Thymus (tissue), 11 donors: ENCODE results near the gene SYNPO. TPM values are rescaled to one million over a fixed set of nuclear protein-coding genes. Genes with fewer than 3 reads are reported as not detected.

ENCODE experiments used
- DNase-seq, 9 donors: peaks; one replicate each; pipeline ENCODE4 v3.0.0-alpha.2; 2013; ENCODE audit warnings: low spot score in 9 of 9, low read depth in 6 of 9, missing footprints in 1 of 9
- H3K27ac ChIP-seq, 2 donors: one replicate each; pipeline ENCODE4 v1.5.1; 2013; ENCODE audit warnings: control low read depth in 1 of 2, low read depth in 1 of 2, low read length in 1 of 2, mild to moderate bottlenecking in 1 of 2, moderate library complexity in 1 of 2
- H3K27me3 ChIP-seq, 2 donors: one replicate each; pipeline ENCODE4 v1.5.1; 2013; ENCODE audit warnings: low read length in 1 of 2; ENCODE audit not compliant: control insufficient read depth in 2 of 2, insufficient read depth in 1 of 2
- H3K36me3 ChIP-seq, 2 donors: one replicate each; pipeline ENCODE4 v1.5.1; 2013; ENCODE audit warnings: low read length in 1 of 2, mild to moderate bottlenecking in 1 of 2, moderate library complexity in 1 of 2; ENCODE audit not compliant: control insufficient read depth in 2 of 2, insufficient read depth in 2 of 2
- H3K4me1 ChIP-seq, 2 donors: one replicate each; pipeline ENCODE4 v1.5.1; 2013; ENCODE audit warnings: low read length in 2 of 2; ENCODE audit not compliant: control insufficient read depth in 2 of 2, insufficient read depth in 2 of 2
- H3K4me3 ChIP-seq, 2 donors: one replicate each; pipeline ENCODE4 v1.5.1; 2013; ENCODE audit warnings: low read length in 2 of 2, control low read depth in 1 of 2, mild to moderate bottlenecking in 1 of 2
- H3K9me3 ChIP-seq, 2 donors: one replicate each; pipeline ENCODE4 v1.5.1; 2013; ENCODE audit warnings: low read length in 1 of 2, mild to moderate bottlenecking in 1 of 2; ENCODE audit not compliant: control insufficient read depth in 2 of 2, insufficient read depth in 1 of 2
- WGBS: extraction: QIAGEN DNeasy Blood & Tissue Kit; methylation state at CpG from one replicate; pipeline ENCODE4 v1.1.7; 2013; 5-methylcytosine and 5-hydroxymethylcytosine counted together
- polyA plus RNA-seq: library from polyadenylated mRNA; stranded (reverse); fragments of 200-250 nt; gene quantifications from one replicate; pipeline ENCODE4 v1.2.3, GENCODE V29; 2013
- total RNA-seq: library from RNA; stranded (reverse); fragments of 120-200 nt; gene quantifications from one replicate; pipeline ENCODE4 v1.2.4, GENCODE V29; 2013
- donor health status: healthy.

SYNPO gene
- total and polyA plus RNA-seq, 2 donors: 1.5 to 10.0 TPM

GRCh38 chr5:150612905-150613670, 27.4 kb upstream of the SYNPO start:
- no peak overlapping the region for H3K4me3 ChIP-seq
- no peaks in the 10 kb centered on the region for H3K9me3 ChIP-seq
- no peak overlapping the region for H3K27ac ChIP-seq
- peaks cover 0 to 6% of the 10 kb centered on the region in 2 donors for H3K27me3 ChIP-seq
- no peaks in the 10 kb centered on the region for H3K36me3 ChIP-seq
- WGBS: 94% methylated on average over 4 of the region's 4 CpGs
- no peak for DNase-seq
- H3K4me1 ChIP-seq: peaks cover 0 to 18% of the 10 kb centered on the region in 2 donors

DNA sequence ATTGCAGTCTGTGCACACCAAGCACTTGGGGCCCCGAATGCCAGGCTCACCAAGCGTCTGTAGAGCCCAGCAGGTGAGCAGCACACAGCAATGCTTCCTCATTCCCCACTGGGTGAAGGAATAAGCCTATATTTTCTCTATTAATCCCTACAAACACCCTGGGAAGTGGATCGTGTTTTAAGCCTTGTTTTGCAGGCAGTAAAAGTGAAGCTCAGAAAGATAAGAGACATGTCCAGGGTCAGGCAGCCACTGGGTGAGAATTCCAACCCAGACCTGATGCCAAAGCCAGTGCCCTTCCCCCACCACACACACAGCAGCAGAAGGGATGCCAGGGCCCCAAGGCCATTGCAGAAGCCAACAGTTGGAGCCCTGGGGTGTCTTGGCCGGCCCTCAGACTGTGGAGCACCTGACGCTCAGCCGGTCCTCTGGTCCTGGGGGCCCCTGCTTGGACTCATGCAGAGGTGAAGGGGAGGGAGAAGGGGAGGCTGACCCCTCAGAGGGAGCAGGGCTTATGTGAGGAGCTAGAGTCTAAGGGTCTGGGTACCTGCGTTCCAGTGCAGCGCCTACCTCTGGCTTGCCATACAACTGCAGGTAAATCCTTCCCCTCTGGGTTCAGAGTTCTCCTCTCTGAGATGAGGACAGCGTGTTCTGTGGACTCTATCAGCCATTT, 26.3 kb upstream of the SYNPO start:
- Histone ChIP-seq H3K9me3 (no peaks in the 10 kb centered on the region), H3K27me3 (peaks cover 0 to 6% of the 10 kb centered on the region in 2 donors), H3K36me3 (no peaks in the 10 kb centered on the region), H3K4me3 (no peak overlapping the region), H3K4me1 (peaks cover 0 to 18% of the 10 kb centered on the region in 2 donors), H3K27ac (no peak overlapping the region)
- WGBS: 94% methylated on average over 9 of the region's 9 CpGs
- DNase-seq: no peak

DNA sequence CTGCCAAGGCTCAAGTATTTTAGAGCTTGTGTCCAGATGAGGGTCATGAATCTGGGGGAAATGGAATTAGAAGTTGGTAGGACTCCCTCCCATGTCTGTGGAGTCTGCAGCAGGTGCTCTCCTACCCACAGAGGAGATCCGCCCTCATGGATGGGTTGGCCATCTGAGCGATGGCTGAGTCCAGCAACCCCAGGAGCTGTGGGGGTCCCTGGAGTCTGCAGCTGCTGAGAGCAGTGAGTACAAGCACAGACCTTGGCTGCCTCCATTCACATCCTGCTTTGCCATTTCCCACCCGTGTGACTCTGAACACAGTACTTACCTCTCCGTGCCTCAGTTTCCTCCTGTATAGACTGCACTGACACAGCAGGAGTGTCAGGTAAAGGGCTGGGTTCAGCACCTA, 25.8 kb upstream of the SYNPO start:
- WGBS: 95% methylated on average over 4 of the region's 4 CpGs
- no peak overlapping the region for H3K27ac ChIP-seq
- H3K9me3 ChIP-seq: no peaks in the 10 kb centered on the region
- no peak for DNase-seq
- H3K27me3 ChIP-seq: peaks cover 0 to 6% of the 10 kb centered on the region in 2 donors
- no peak overlapping the region for H3K4me3 ChIP-seq
- no peaks in the 10 kb centered on the region for H3K36me3 ChIP-seq
- H3K4me1 ChIP-seq: peaks cover 0 to 18% of the 10 kb centered on the region in 2 donors

DNA sequence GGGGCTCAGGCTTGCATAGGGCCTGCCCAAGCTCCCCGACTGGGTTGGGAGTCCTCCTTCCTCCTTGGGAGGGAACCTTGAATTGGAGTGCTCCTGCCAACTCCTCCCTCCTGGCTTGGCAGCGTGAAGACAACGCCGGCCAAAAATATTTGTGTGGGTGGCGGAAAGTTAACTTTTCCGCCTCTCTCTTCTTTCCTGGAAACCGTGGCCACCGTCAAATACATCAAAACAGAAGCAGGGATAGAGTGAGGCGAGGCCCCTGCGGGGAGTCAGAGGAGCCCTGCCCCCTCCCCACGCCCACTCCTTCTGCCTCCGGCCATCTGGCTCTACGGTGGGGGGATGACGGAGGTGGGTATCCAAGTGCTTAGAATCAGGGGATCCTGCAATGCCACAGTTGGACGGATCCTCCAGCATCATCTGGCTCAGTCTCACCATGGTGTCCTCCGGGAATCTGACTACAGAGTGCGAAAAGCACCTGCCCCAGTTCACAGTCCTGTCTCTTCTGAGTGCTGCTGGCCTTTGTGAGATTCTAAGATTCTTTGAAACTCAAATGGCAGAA, 25.2 kb upstream of the SYNPO start:
- H3K27ac ChIP-seq: peak overlapping the region; percentile 17 to 33
- peaks cover 0 to 6% of the 10 kb centered on the region in 2 donors for H3K27me3 ChIP-seq
- no peaks in the 10 kb centered on the region for H3K9me3 ChIP-seq
- DNase-seq: no peak
- 80% methylated on average over 17 of the region's 17 CpGs for WGBS
- H3K36me3 ChIP-seq: no peaks in the 10 kb centered on the region
- peaks cover 0 to 18% of the 10 kb centered on the region in 2 donors for H3K4me1 ChIP-seq
- no peak overlapping the region for H3K4me3 ChIP-seq

DNA sequence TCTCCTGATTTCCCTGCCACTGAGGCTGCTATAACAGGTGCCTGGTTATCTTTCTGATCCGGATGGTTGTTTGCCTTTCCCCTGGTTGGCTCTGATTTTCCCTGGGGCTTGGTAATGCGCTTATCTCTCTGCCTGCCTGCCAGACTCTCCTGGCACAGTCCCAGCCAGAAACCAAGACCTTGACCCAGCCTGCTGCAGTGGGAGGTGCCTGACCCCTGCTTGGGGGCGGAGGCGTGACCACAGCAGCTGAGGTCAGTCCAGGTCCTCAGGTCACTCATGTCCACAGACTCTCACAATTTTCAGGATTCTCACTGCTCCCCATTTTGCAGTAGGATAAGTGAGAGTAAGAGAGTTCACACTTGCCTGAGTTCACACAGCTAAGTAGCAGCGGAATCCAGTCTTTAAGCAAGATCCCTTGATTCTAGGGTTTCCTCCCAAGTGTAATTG, 24.4 kb upstream of the SYNPO start:
- WGBS: 87% methylated on average over 5 of the region's 5 CpGs
- Histone ChIP-seq H3K9me3 (no peaks in the 10 kb centered on the region), H3K27me3 (peaks cover 0 to 6% of the 10 kb centered on the region in 2 donors), H3K4me1 (peaks cover 0 to 18% of the 10 kb centered on the region in 2 donors), H3K27ac (no peak overlapping the region), H3K4me3 (no peak overlapping the region), H3K36me3 (no peaks in the 10 kb centered on the region)
- no peak for DNase-seq

DNA sequence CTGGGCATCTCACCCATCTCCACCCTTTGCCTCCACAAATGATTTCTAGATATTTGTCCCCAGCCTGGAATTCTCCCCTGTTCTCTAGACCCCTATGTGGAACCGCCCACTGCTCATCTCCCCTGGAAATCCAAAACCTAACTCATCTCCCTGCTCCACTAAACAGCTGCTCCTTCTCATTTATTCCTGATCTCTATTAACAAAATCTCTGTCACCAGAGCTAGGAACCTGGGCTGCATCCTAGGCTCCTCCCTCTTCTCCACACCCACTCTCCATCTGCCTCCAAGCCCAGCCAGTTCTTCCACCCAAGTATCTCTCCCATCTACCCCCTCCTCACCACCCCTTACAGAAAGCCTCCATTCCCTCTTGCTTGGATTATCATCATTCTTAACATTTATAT, 24.0 kb upstream of the SYNPO start:
- H3K36me3 ChIP-seq: no peaks in the 10 kb centered on the region
- peaks cover 0 to 18% of the 10 kb centered on the region in 2 donors for H3K4me1 ChIP-seq
- WGBS: 94% methylated on average over 1 of the region's 1 CpG
- H3K27ac ChIP-seq: no peak overlapping the region
- H3K4me3 ChIP-seq: no peak overlapping the region
- H3K9me3 ChIP-seq: no peaks in the 10 kb centered on the region
- peaks cover 0 to 6% of the 10 kb centered on the region in 2 donors for H3K27me3 ChIP-seq
- DNase-seq: no peak

DNA sequence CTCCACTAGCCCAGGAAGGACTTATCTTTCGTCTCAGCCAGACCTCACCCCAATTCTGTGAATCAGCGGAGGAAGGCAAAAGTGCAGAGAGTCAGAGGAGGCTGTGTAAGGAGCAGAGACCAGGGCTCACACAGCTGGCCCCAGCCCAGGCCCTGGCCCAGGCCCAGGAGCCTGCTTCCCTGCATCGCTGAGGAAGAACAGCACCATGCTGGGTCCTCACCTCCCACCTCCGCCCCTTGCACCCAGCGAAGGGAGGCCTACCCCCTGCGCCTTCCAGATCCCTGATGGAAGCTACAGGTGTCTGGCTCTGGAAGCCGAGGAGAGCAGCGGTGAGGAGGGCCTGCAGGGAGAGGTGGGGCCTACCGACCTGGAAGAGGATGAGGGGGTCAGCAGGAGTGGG, 22.3 kb upstream of the SYNPO start:
- WGBS: 92% methylated on average over 9 of the region's 9 CpGs
- peaks cover 0 to 18% of the 10 kb centered on the region in 2 donors for H3K4me1 ChIP-seq
- H3K36me3 ChIP-seq: no peaks in the 10 kb centered on the region
- no peak overlapping the region for H3K4me3 ChIP-seq
- no peaks in the 10 kb centered on the region for H3K9me3 ChIP-seq
- DNase-seq: no peak
- no peak overlapping the region for H3K27ac ChIP-seq
- peaks cover 0 to 15% of the 10 kb centered on the region in 2 donors for H3K27me3 ChIP-seq

DNA sequence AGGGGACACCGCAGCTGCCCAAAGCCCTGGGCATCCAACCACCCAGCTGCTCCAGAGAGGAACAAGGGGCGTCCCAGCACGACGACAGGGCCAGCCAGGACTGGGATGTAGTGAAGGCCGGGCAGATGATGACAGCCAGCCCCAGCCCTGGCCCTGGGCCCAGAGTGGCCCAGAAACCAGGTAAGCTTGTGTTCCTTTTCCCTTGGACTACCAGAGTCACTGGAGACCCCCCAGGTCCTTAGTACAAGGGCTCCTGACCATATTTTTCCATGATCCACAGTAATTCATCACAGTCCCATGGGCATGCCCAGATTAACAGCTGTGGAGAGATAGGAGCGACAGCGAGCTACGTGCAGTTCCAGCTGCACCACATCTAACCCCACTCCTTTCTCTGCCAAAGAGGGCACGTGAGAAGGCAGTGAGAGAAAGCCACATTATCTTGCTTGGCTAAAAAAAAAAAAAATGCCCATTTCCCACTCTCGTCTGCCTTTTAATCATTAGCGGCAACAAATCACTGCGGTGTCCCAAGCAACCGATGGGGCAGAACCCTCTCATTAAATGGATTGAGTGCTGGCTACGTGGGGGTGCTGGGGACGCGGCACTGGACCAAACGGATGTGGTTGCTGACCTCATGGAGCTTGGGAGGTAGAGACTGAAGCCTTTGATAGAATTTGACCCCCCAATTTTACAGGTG, 21.7 kb upstream of the SYNPO start:
- WGBS: 96% methylated on average over 17 of the region's 17 CpGs
- no peak for DNase-seq

More for the DNA sequence above, 21.7 kb upstream of the SYNPO start:
- H3K27me3 ChIP-seq: peaks cover under 1 to 21% of the 10 kb centered on the region in 2 donors
- no peaks in the 10 kb centered on the region for H3K9me3 ChIP-seq
- no peak overlapping the region for H3K4me3 ChIP-seq
- H3K36me3 ChIP-seq: no peaks in the 10 kb centered on the region
- no peak overlapping the region for H3K27ac ChIP-seq
- peaks cover 0 to 19% of the 10 kb centered on the region in 2 donors for H3K4me1 ChIP-seq
